ENCODE measurements around the gene FOXS1.
A peak's percentile ranks its signal among the peaks of the same experiment; 100 is the strongest.

FOXS1 gene

DNA sequence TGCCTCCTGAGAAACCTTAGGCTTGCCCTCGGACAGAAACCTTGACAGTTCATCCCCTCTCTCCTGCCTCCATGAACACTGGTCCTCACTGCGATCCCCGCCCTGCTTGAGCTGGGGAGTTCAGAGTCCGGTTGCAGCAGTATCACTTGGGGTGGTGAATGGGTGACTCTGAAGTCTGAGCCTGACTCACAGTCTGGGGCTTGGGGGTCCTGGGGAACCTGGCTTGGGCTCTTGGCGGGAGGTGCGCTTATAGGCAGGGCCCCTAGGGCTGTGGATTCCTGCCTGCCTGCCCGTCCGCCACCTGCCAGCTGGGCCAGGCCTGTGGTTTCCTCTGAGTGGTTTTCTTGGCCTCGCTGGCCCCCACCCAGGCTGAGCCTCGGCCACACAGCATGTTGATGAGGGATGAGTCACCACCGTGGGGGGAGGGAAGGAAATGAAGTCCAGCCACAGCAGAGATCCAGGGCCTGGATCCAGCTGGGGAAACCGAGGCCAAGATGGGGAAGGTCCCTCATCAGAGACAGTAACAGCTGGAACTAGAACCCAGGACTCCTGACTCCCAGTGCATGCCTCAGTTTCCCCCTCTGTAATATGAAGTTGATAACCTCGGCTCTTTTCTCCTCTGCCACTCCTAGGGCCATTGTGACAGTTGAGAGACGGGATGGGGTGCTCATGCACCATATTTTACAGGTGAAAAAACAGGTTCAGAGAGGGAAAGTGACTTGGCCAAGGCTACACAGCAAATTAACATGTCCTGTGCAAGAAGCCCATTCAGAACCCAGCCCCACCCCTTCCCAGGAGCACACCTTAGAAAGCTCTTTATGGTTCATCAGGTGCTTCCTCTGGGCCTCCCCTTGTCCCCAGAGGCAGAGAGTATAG lies 9.2 kb downstream of the FOXS1 start:
- no peak for DNase-seq (ENCODE audit: low read depth)
- TF ChIP-seq, protein P1, sequence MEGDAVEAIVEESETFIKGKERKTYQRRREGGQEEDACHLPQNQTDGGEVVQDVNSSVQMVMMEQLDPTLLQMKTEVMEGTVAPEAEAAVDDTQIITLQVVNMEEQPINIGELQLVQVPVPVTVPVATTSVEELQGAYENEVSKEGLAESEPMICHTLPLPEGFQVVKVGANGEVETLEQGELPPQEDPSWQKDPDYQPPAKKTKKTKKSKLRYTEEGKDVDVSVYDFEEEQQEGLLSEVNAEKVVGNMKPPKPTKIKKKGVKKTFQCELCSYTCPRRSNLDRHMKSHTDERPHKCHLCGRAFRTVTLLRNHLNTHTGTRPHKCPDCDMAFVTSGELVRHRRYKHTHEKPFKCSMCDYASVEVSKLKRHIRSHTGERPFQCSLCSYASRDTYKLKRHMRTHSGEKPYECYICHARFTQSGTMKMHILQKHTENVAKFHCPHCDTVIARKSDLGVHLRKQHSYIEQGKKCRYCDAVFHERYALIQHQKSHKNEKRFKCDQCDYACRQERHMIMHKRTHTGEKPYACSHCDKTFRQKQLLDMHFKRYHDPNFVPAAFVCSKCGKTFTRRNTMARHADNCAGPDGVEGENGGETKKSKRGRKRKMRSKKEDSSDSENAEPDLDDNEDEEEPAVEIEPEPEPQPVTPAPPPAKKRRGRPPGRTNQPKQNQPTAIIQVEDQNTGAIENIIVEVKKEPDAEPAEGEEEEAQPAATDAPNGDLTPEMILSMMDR (IDR thresholded peaks at IDR 0.05; ENCODE audit: control insufficient read depth, extremely low read depth, insufficient read depth) = no peak
- H3K4me3 ChIP-seq (ENCODE audit: low read depth, low read length) = no peak overlapping the region

DNA sequence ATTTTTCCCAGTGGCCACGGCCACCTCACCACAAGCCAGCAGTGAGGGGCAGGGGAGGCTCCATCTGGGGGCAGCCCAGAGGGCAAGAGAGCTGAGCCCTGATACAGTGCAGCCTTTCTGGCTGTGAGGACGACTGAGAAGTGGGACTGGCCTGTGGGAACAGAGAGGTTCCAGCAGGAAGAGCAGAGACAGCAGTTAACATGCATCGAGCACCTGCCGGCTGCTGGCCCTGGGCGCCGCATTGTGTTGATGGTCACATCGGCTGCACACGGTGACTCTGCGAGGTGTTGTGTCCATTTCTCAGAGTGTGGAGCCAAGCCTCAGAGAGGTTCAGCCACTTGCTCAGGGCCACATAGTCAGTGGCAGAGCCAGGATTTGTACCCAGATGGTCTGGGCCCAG lies 9.8 kb downstream of the FOXS1 start:
- no peak for DNase-seq (ENCODE audit: low read depth)
- H3K4me3 ChIP-seq (ENCODE audit: low read depth, low read length) = no peak overlapping the region
- TF ChIP-seq, protein P1 (IDR thresholded peaks at IDR 0.05; ENCODE audit: control insufficient read depth, extremely low read depth, insufficient read depth) = no peak

DNA sequence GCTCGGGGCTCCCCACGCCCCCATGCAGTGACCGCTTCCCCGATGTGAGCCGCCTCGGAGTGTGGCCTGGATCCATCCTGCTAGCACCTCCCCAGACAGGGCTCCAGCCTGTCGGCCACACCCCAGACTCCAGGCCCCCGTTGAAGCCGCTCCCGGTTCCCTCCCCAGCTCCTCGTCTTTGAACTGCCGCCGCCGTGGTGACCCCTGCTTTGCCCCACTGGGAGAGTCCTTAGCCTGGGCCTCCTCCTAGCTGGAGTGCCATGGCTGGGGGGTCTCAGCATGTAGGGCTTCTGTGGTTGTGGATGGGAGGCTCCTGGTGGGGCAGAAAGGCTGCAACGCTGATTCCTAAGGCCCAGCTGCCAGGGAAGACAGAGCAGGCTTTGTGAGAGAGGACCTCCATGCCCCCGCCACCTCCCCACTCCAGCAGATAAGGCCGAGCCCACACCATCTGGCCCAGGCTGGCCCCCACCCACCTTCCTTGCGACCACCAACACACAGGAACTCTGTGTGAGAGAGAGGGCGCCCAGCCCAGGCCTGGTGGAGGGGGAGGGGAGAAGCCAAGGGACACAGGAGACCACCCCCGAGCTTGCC lies 11.4 kb downstream of the FOXS1 start:
- TF ChIP-seq, protein P1 (IDR thresholded peaks at IDR 0.05; ENCODE audit: control insufficient read depth, extremely low read depth, insufficient read depth) = no peak
- DNase-seq (ENCODE audit: low read depth) = no peak
- no peak overlapping the region for H3K4me3 ChIP-seq (ENCODE audit: low read depth, low read length)

DNA sequence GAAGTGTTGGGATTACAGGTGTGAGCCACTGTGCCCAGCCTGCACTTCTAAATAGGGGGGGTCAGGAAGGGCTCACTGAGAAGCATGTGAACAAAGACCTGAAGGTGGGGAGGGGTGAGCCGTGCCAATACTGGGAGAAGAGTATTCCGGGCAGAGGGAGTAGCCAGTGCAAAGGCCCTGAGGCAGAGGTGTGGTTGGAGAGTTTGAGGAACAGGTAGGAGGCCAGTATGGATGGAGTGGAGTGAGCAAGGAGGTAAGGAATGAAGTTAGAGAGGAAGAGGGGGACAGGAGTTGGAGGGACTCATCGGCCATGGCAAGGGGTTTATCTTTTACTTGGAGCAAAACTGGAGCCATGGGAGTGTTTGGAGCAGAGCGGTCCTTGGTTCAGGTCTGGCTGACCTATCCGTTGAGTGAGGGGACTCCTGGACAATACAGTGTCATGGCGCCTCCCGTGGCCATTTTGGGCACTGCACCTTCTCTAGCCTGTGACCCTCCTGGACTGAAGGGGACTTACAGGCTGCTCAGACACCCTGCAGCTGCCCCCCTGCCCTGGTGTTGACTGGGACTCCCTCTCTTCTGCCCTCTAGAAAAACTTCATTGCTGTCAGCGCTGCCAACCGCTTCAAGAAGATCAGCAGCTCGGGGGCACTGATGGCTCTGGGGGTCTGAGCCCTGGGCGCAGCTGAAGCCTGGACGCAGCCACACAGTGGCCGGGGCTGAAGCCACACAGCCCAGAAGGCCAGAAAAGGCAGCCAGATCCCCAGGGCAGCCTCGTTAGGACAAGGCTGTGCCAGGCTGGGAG lies 12.1 kb downstream of the FOXS1 start:
- no peak overlapping the region for H3K4me3 ChIP-seq (ENCODE audit: low read depth, low read length)
- DNase-seq (ENCODE audit: low read depth) = no peak
- TF ChIP-seq, protein P1 (IDR thresholded peaks at IDR 0.05; ENCODE audit: control insufficient read depth, extremely low read depth, insufficient read depth) = peak; percentile 74

DNA sequence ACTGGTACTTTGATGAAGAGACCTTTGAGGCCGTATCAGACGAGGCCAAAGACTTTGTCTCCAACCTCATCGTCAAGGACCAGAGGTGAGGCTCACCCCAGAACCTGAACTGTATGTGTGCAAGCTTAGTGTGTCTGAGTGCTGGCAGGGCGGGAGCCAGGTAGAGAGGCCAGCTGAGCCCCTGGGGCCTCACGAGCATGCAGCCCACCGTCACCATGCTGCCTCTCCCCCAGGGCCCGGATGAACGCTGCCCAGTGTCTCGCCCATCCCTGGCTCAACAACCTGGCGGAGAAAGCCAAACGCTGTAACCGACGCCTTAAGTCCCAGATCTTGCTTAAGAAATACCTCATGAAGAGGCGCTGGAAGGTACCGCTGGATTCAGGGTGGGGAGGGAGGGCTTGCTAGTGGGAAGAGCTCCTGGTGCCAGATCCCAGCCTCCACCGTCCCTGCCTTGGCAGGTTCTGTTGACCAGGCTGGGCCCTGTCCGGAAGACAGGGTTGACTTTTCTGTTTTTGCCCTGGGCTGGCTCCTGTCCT lies 13.6 kb downstream of the FOXS1 start:
- DNase-seq (ENCODE audit: low read depth) = no peak
- H3K4me3 ChIP-seq (ENCODE audit: low read depth, low read length) = no peak overlapping the region
- TF ChIP-seq, protein P1 (IDR thresholded peaks at IDR 0.05; ENCODE audit: control insufficient read depth, extremely low read depth, insufficient read depth) = no peak

DNA sequence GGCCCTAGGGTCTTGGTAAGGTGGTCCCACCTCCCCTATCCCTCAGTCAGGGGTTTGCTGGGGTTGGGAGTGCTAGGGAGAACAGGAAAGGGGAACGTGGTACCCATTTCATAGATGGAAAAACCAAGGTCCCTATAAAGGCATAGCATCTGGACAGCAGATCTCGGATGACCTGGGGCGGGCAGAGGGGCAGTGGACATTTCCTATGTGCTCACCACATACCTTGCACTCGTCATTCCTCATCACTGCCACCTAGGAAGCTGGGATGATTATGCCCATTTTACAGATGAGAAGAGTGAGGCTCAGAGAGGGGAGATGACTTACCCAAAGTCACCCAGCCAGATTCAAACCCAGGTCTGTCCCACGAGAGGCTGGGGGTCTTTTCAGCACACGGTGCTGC lies 14.2 kb downstream of the FOXS1 start:
- no peak for DNase-seq (ENCODE audit: low read depth)
- TF ChIP-seq, protein P1 (IDR thresholded peaks at IDR 0.05; ENCODE audit: control insufficient read depth, extremely low read depth, insufficient read depth) = no peak
- H3K4me3 ChIP-seq (ENCODE audit: low read depth, low read length) = no peak overlapping the region

Measured in LNCaP clone FGC (cell line).